ENCODE data around the gene BBOX1.

GRCh38 chr11:27025957-27026733 lies 14.5 kb upstream of the BBOX1 start:
- TF ChIP-seq POLR2AphosphoS5 (IDR thresholded peaks at IDR 0.05), result no peak
- TF ChIP-seq TAF1 (IDR thresholded peaks at IDR 0.05; ENCODE audit: low read depth), result no peak
- TF ChIP-seq CTCF (IDR thresholded peaks at IDR 0.05; ENCODE audit: poor library complexity, severe bottlenecking), result no peak
- TF ChIP-seq EP300 (conservative IDR thresholded peaks at IDR 0.05; ENCODE audit: poor library complexity, severe bottlenecking), result no peak
- TF ChIP-seq REST (IDR thresholded peaks at IDR 0.05; ENCODE audit: borderline replicate concordance), result no peak
- no peak for TF ChIP-seq EZH2 (IDR thresholded peaks at IDR 0.05; ENCODE audit: borderline replicate concordance, insufficient read depth, low read length, poor library complexity, severe bottlenecking)

Measured in neural cell (in vitro differentiated cells).